ENCODE results near the gene TNRC6C. TPM values are rescaled to one million over a fixed set of nuclear protein-coding genes. Genes with fewer than 3 reads are reported as not detected.
A peak's percentile ranks its signal among the peaks of the same experiment; 100 is the strongest.

The TNRC6C gene
- total and polyA plus RNA-seq, 2 of the 13 experiments (the other 11 are each of a cell fraction or from before 2014, with no cell fraction given), result 0.66 to 4.9 TPM

- TF ChIP-seq, protein P1, sequence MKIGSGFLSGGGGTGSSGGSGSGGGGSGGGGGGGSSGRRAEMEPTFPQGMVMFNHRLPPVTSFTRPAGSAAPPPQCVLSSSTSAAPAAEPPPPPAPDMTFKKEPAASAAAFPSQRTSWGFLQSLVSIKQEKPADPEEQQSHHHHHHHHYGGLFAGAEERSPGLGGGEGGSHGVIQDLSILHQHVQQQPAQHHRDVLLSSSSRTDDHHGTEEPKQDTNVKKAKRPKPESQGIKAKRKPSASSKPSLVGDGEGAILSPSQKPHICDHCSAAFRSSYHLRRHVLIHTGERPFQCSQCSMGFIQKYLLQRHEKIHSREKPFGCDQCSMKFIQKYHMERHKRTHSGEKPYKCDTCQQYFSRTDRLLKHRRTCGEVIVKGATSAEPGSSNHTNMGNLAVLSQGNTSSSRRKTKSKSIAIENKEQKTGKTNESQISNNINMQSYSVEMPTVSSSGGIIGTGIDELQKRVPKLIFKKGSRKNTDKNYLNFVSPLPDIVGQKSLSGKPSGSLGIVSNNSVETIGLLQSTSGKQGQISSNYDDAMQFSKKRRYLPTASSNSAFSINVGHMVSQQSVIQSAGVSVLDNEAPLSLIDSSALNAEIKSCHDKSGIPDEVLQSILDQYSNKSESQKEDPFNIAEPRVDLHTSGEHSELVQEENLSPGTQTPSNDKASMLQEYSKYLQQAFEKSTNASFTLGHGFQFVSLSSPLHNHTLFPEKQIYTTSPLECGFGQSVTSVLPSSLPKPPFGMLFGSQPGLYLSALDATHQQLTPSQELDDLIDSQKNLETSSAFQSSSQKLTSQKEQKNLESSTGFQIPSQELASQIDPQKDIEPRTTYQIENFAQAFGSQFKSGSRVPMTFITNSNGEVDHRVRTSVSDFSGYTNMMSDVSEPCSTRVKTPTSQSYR (CRISPR knock-in tag; IDR thresholded peaks at IDR 0.05; ENCODE audit: borderline replicate concordance), result peak; percentile 60; the same call in 1 of the 2 replicates
- TF ChIP-seq ZNF510 (CRISPR knock-in tag; IDR thresholded peaks at IDR 0.05; ENCODE audit: low read depth) (no peak), GATA4 (IDR thresholded peaks at IDR 0.05; ENCODE audit: borderline replicate concordance, low read depth) (no peak), ZMYM3 (CRISPR knock-in tag; IDR thresholded peaks at IDR 0.05) (peak; percentile 88), ZNF839 (CRISPR knock-in tag; IDR thresholded peaks at IDR 0.05; ENCODE audit: borderline replicate concordance) (no peak), ZNF878 (CRISPR knock-in tag; IDR thresholded peaks at IDR 0.05) (0 out of 2 replicates have a peak, but pooled peaks have one; percentile 30), ZNF564 (CRISPR knock-in tag; IDR thresholded peaks at IDR 0.05) (peak; percentile 77; the same call in 1 of the 2 replicates), CHD4 (IDR thresholded peaks at IDR 0.05; ENCODE audit: borderline replicate concordance, low read length) (no peak), ELF3 (CRISPR knock-in tag; IDR thresholded peaks at IDR 0.05) (peak; percentile 59), ARID3A (IDR thresholded peaks at IDR 0.05; ENCODE audit: low read depth, low read length) (no peak), ZNF230 (CRISPR knock-in tag; IDR thresholded peaks at IDR 0.05) (peak; percentile 17; the same call in 1 of the 2 replicates), CC2D1A (CRISPR knock-in tag; IDR thresholded peaks at IDR 0.05) (no peak), HES4 (CRISPR knock-in tag; IDR thresholded peaks at IDR 0.05; ENCODE audit: borderline replicate concordance) (no peak), SRY (CRISPR knock-in tag; IDR thresholded peaks at IDR 0.05) (0 out of 2 replicates have a peak, but pooled peaks have one; percentile 30), MXD4 (CRISPR knock-in tag; IDR thresholded peaks at IDR 0.05) (no peak; the same call in 1 of the 2 replicates), ZNF788 (CRISPR knock-in tag; IDR thresholded peaks at IDR 0.05; ENCODE audit: borderline replicate concordance) (peak; percentile 93; the same call in 1 of the 2 replicates)
- TF ChIP-seq, protein P2, sequence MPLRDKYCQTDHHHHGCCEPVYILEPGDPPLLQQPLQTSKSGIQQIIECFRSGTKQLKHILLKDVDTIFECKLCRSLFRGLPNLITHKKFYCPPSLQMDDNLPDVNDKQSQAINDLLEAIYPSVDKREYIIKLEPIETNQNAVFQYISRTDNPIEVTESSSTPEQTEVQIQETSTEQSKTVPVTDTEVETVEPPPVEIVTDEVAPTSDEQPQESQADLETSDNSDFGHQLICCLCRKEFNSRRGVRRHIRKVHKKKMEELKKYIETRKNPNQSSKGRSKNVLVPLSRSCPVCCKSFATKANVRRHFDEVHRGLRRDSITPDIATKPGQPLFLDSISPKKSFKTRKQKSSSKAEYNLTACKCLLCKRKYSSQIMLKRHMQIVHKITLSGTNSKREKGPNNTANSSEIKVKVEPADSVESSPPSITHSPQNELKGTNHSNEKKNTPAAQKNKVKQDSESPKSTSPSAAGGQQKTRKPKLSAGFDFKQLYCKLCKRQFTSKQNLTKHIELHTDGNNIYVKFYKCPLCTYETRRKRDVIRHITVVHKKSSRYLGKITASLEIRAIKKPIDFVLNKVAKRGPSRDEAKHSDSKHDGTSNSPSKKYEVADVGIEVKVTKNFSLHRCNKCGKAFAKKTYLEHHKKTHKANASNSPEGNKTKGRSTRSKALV (CRISPR knock-in tag; IDR thresholded peaks at IDR 0.05), result peak; percentile 79; the same call in 1 of the 2 replicates
- TF ChIP-seq, protein P3, sequence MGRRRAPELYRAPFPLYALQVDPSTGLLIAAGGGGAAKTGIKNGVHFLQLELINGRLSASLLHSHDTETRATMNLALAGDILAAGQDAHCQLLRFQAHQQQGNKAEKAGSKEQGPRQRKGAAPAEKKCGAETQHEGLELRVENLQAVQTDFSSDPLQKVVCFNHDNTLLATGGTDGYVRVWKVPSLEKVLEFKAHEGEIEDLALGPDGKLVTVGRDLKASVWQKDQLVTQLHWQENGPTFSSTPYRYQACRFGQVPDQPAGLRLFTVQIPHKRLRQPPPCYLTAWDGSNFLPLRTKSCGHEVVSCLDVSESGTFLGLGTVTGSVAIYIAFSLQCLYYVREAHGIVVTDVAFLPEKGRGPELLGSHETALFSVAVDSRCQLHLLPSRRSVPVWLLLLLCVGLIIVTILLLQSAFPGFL (CRISPR knock-in tag; IDR thresholded peaks at IDR 0.05), result no peak
- TF ChIP-seq, protein P4, sequence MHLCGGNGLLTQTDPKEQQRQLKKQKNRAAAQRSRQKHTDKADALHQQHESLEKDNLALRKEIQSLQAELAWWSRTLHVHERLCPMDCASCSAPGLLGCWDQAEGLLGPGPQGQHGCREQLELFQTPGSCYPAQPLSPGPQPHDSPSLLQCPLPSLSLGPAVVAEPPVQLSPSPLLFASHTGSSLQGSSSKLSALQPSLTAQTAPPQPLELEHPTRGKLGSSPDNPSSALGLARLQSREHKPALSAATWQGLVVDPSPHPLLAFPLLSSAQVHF (CRISPR knock-in tag; IDR thresholded peaks at IDR 0.05), result no peak
Observed at GRCh38 chr17:78144736-78145641, 186.5 kb downstream of the TNRC6C start (continued).
